Stomach smooth muscle (tissue), 2 donors: ENCODE measurements around the gene GUCY2D.

Experiments
- H3K27ac ChIP-seq: one replicate; pipeline ENCODE4 v1.7.0; 2013; ENCODE audit warnings: mild to moderate bottlenecking, low read length, inconsistent platforms
- H3K27me3 ChIP-seq, 2 donors: one replicate each; pipeline ENCODE4 v1.7.0; 2013; ENCODE audit warnings: low read length in 2 of 2; ENCODE audit not compliant: insufficient read depth in 2 of 2, control insufficient read depth in 1 of 2
- H3K36me3 ChIP-seq, 2 donors: one replicate each; pipeline ENCODE4 v1.7.0; 2013; ENCODE audit warnings: low read length in 2 of 2; ENCODE audit not compliant: control insufficient read depth in 2 of 2, insufficient read depth in 2 of 2
- H3K4me1 ChIP-seq: one replicate; pipeline ENCODE4 v1.7.0; 2013; ENCODE audit warnings: low read length; ENCODE audit not compliant: control insufficient read depth, insufficient read depth
- H3K4me3 ChIP-seq, 2 donors: one replicate each; pipeline ENCODE4 v1.7.0; 2013; ENCODE audit warnings: low read length in 2 of 2
- H3K9ac ChIP-seq, 2 donors: one replicate each; pipeline ENCODE4 v1.7.0; 2013; ENCODE audit warnings: low read length in 2 of 2, mild to moderate bottlenecking in 1 of 2
- H3K9me3 ChIP-seq, 2 donors: one replicate each; pipeline ENCODE4 v1.7.0; 2013; ENCODE audit warnings: low read length in 2 of 2; ENCODE audit not compliant: control insufficient read depth in 2 of 2
- donor health status: healthy.
- donor health status: Pancreatic carcinoma.

GUCY2D gene

DNA sequence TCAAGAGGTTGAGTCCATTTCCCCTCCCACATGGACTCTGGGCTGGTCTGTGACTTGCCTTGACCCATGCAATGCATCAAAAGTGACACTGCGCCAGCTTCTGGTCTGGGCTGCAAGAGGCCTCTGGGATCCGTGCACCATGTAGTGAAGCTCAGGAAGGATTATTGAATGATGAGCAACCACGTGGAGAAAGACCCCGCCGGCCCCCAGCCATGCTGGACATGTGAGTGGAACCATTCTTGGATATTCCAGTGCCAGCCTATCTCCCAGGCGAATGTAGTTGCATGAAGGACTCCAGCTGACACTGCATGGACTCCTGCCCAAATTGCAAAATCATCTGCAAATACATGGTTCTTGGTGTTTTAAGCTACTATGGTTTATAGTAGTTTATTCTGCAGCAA, 28.8 kb downstream of the GUCY2D start:
- no peak overlapping the region for H3K9ac ChIP-seq
- no peaks in the 10 kb centered on the region for H3K4me1 ChIP-seq
- no peaks in the 10 kb centered on the region for H3K9me3 ChIP-seq
- peaks cover 12 to 27% of the 10 kb centered on the region in 2 donors for H3K27me3 ChIP-seq
- H3K4me3 ChIP-seq = no peak overlapping the region
- H3K27ac ChIP-seq = no peak overlapping the region
- no peaks in the 10 kb centered on the region for H3K36me3 ChIP-seq

- Histone ChIP-seq H3K4me1 (no peaks in the 10 kb centered on the region), H3K27me3 (peaks cover 12 to 26% of the 10 kb centered on the region in 2 donors), H3K9me3 (no peaks in the 10 kb centered on the region)
Measured at GRCh38 chr17:8031950-8032349, 29.5 kb downstream of the GUCY2D start.

DNA sequence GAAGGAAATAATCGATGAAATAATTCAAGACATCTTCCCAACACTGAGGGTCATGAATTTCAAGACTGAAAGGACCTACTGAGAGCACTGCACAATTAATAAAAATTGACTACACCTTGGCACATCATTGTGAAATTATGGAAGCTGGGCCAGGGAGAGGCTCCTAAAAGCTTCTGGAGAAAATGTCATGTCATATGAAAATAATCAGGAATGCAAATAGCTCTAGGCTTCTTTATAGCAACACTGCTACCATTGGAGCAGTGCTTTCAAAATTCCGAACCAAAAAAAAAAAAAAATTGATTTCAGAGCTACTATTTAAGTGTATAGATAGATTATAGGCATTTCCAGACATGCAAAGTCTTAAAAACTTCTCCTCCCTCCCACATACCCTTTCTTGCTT, 30.0 kb downstream of the GUCY2D start:
- Histone ChIP-seq H3K4me3 (no peak overlapping the region), H3K36me3 (no peaks in the 10 kb centered on the region), H3K27ac (no peak overlapping the region), H3K9me3 (no peaks in the 10 kb centered on the region), H3K4me1 (no peaks in the 10 kb centered on the region), H3K27me3 (peaks cover 13 to 23% of the 10 kb centered on the region in 2 donors), H3K9ac (no peak overlapping the region)

More at GRCh38 chr17:8031950-8032349, 29.5 kb downstream of the GUCY2D start:
- Histone ChIP-seq H3K27ac (no peak overlapping the region), H3K36me3 (no peaks in the 10 kb centered on the region), H3K9ac (no peak overlapping the region), H3K4me3 (no peak overlapping the region)

GRCh38 chr17:8038954-8039610, 36.7 kb downstream of the GUCY2D start, which contains the start of gene ALOX15B:
Gene ALOX15B, plus strand, starts transcription at chr17:8039059. Its CDS starts 97 bp downstream, at chr17:8039156.
- Histone ChIP-seq H3K9ac (no peak within 1 kb of the TSS), H3K9me3 (no peaks in the 10 kb centered on the region), H3K27ac (no peak within 1 kb of the TSS), H3K36me3 (no peaks in the 10 kb centered on the region), H3K4me1 (no peaks in the 10 kb centered on the region), H3K4me3 (no peak within 1 kb of the TSS), H3K27me3 (peaks cover 15 to 26% of the 10 kb centered on the region in 2 donors)

DNA sequence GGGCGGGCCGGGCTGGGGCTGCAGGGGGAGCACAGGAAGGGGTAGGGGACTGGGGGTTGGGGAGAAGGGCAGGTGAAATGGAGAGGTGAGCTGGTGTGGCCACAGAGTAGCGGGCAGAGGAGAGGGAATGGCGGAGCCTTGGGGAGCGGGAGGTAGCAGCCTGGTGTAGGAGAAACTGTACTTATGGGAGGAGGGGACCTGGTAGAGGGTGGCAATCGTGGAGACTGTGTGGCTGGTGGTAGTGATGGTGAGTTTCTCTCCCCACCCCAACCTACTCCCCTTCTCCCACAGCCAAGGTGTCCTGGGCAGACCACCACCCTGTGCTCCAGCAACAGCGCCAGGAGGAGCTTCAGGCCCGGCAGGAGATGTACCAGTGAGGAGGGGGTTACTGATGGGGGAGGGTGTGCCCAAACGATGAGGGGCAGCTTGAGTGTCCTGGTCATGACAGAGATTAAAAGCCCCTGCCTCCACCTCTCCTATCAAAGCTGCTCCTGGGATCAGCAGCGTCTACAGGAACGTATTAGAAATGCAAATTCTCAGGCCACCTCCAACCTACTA, 37.3 kb downstream of the GUCY2D start:
- H3K27me3 ChIP-seq = peaks cover 15 to 26% of the 10 kb centered on the region in 2 donors
- no peaks in the 10 kb centered on the region for H3K9me3 ChIP-seq
- no peaks in the 10 kb centered on the region for H3K4me1 ChIP-seq
- H3K27ac ChIP-seq = no peak overlapping the region
- H3K9ac ChIP-seq = no peak overlapping the region
- no peaks in the 10 kb centered on the region for H3K36me3 ChIP-seq
- no peak overlapping the region for H3K4me3 ChIP-seq

DNA sequence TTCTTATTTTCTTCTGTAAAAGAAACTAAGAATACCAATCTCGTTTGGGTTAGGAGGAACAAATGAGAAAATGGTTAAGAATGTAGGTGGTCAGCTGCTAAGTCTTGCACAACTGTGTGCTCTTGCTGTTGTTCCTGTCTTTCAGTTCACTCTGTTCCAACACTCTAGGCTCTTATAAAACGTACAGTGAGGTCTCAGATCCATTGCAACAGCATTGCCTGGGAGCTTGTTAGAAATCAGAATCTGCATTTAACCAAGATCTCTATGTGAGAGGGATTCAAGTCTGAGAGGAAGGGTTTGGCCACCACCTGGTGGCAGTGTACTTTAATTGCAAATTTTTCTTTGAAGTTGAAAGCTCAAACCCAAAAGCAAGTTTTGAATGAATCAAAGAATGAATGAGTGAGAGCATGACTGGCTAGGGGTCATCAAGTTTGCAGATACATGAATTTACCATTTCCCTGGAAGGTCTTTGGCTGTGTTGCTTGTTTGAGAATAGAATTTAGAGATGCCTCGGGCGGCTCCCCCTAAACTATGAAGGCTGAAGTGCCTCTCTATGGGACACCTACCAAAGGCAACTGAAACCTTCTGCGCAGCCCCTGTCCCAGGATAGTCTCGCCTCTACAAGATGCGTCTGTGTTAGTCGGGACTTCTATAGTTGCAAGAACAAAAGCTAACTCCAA, 39.0 kb downstream of the GUCY2D start:
- Histone ChIP-seq H3K9me3 (no peaks in the 10 kb centered on the region), H3K36me3 (no peaks in the 10 kb centered on the region), H3K9ac (no peak overlapping the region), H3K4me1 (no peaks in the 10 kb centered on the region), H3K4me3 (no peak overlapping the region), H3K27ac (no peak overlapping the region), H3K27me3 (peaks cover 17 to 26% of the 10 kb centered on the region in 2 donors)

- H3K4me1 ChIP-seq = no peaks in the 10 kb centered on the region
- no peak overlapping the region for H3K27ac ChIP-seq
- H3K27me3 ChIP-seq = peaks cover 17 to 26% of the 10 kb centered on the region in 2 donors
- no peak overlapping the region for H3K4me3 ChIP-seq
- H3K9ac ChIP-seq = no peak overlapping the region
- no peaks in the 10 kb centered on the region for H3K9me3 ChIP-seq
- H3K36me3 ChIP-seq = no peaks in the 10 kb centered on the region
Measured at GRCh38 chr17:8041979-8042378, 39.6 kb downstream of the GUCY2D start.

DNA sequence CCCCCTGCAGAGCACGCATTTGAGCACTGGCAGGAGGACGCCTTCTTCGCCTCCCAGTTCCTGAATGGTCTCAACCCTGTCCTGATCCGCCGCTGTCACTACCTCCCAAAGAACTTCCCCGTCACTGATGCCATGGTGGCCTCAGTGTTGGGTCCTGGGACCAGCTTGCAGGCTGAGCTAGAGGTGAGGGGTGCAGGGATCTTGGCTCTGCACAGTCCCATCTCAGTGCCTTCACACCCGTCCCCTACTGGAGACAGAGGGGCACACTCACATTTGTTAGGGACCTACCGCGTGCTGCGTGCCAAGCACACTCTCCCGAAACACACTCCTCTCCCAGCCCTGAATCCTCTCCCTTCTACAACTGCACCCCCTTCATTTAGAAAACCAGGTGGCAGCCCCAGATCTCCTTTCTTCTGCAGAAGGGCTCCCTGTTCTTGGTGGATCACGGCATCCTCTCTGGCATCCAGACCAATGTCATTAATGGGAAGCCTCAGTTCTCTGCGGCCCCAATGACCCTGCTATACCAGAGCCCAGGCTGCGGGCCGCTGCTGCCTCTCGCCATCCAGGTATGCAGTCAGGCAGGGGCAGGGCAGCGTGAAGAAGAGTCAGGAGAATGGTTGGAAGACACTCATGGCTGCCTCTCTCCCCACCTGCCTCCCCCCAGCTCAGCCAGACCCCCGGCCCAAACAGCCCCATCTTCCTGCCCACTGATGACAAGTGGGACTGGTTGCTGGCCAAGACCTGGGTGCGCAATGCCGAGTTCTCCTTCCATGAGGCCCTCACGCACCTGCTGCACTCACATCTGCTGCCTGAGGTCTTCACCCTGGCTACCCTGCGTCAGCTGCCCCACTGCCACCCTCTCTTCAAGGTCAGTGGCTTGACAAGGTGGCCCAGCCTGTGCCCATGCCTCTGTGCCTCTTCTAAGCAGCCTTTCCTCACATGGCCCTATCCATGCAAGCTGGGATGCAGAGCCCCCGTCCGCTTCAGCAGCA, 42.7 kb downstream of the GUCY2D start:
- Histone ChIP-seq H3K27ac (no peak overlapping the region), H3K27me3 (peaks cover 8 to 10% of the 10 kb centered on the region in 2 donors), H3K4me3 (no peak overlapping the region), H3K9me3 (no peaks in the 10 kb centered on the region), H3K4me1 (no peaks in the 10 kb centered on the region), H3K9ac (no peak overlapping the region), H3K36me3 (no peaks in the 10 kb centered on the region)

GRCh38 chr17:8046306-8046928, 44.0 kb downstream of the GUCY2D start:
- no peak overlapping the region for H3K9ac ChIP-seq
- no peaks in the 10 kb centered on the region for H3K36me3 ChIP-seq
- H3K4me3 ChIP-seq = no peak overlapping the region
- H3K27me3 ChIP-seq = peaks cover 8 to 9% of the 10 kb centered on the region in 2 donors
- H3K4me1 ChIP-seq = no peaks in the 10 kb centered on the region
- H3K27ac ChIP-seq = no peak overlapping the region
- no peaks in the 10 kb centered on the region for H3K9me3 ChIP-seq
